Eye (tissue), 1 donor: Measurements from ENCODE around the gene TEDC1.
"Not testable (repeated sequence)": the region's sequence is repeated elsewhere in the genome, so short reads cannot be mapped to it uniquely, and the experiment has no call there.

ENCODE experiments used
- DNase-seq: peaks from one replicate; pipeline ENCODE4 v3.0.0-alpha.2; 2015

The TEDC1 gene

DNA sequence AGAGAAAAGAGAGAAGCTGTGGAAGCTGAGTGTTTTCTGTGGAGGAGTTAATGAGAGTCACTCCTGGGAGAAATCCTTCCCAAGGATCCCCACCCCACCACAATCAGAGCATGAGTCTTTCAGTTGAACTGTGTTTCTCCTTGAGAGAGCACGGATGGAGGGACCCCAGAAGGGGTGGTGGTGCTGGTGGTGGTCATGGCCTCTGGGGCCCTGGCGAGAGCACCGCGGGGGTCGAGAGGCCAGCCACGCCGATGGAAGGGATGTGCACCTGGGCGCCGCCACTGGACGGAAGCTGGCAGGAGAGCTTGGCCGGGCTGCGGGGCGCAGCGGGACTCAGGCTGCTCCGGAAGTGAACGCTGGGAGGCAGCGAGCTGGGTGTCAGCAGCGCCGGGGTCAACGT lies 55.4 kb downstream of the TEDC1 start:
- not testable (repeated sequence) for DNase-seq

DNA sequence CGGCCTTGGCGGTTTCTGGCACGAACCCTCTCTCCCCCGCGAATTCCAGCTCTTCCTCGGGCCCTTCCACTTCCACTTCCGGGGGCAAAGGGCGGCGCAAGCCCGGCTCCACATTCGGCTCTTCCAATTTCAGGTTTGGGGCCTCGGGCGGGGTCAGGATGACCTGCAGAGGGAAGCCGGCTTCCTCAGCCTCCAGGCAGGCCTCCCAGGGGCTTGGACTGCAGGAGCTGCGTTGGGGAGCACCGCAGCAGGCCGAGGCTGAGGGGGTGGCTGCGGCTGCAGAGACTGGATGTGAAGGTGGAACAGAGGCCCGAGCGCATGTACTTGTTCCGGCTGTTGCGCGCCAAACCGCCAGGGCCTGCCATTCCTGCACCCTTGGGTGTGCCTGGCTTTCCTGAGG lies 56.0 kb downstream of the TEDC1 start:
- DNase-seq, result not testable (repeated sequence)

DNA sequence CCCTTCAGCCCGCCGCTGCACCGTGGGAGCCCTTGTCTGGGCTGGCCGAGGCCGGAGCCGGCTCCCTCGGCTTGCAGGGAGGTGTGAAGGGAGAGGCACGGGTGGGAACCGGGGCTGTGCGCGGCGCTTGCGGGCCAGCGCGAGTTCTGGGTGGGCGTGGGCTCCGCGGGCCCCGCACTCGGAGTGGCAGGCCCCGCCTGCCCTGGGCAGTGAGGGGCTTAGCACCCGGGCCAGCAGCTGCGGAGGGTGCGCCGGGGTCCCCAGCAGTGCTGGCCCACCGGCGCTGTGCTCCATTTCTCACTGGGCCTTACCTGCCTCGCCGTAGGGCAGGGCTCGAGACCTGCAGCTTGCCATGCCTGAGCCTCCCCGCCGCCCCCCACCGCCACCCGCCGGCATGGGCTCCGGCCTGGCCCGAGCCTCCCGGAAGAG lies 56.7 kb downstream of the TEDC1 start:
- no peak for DNase-seq
